Measurements from ENCODE around the gene HBD. TPM values are rescaled to one million over a fixed set of nuclear protein-coding genes. Genes with fewer than 3 reads are reported as not detected.
"Not testable (repeated sequence)": the region's sequence is repeated elsewhere in the genome, so short reads cannot be mapped to it uniquely, and the experiment has no call there.

Gene HBD
- total RNA-seq, 2 donors from 2014 or later, result not detected

- Mint-ChIP-seq H3K27ac (no peak overlapping the region), H3K4me3 (no peak overlapping the region), H3K27me3 (ENCODE audit: insufficient read depth) (no peaks in the 10 kb centered on the region), H3K9me3 (no peaks in the 10 kb centered on the region), H3K4me1 (peaks cover 9% of the 10 kb centered on the region), H3K36me3 (ENCODE audit: low read depth) (no peaks in the 10 kb centered on the region)
- Histone ChIP-seq H3K4me1 (ENCODE audit: control insufficient read depth, insufficient read depth, low read length) (no peaks in the 10 kb centered on the region), H3K36me3 (ENCODE audit: control insufficient read depth, insufficient read depth, low read length) (no peaks in the 10 kb centered on the region), H3K27me3 (ENCODE audit: control insufficient read depth, insufficient read depth, low read length, poor library complexity, severe bottlenecking) (no peaks in the 10 kb centered on the region), H3K4me3 (ENCODE audit: low read length) (no peak overlapping the region), H3K27ac (ENCODE audit: low read depth, low read length) (no peak overlapping the region), H3K9me3 (ENCODE audit: control insufficient read depth, low read length) (no peaks in the 10 kb centered on the region), H3K9ac (ENCODE audit: extremely low read depth, low read length, poor library complexity, severe bottlenecking) (no peak overlapping the region)
- 96% methylated on average over 4 of the region's 4 CpGs; no CpG with 5 or more reads in 1 of the 2 experiments for WGBS, 2 experiments (ENCODE audit: insufficient coverage in 1 of 2, insufficient read length in 1 of 2)
- DNase-seq, result no peak
- TF ChIP-seq, protein P1, sequence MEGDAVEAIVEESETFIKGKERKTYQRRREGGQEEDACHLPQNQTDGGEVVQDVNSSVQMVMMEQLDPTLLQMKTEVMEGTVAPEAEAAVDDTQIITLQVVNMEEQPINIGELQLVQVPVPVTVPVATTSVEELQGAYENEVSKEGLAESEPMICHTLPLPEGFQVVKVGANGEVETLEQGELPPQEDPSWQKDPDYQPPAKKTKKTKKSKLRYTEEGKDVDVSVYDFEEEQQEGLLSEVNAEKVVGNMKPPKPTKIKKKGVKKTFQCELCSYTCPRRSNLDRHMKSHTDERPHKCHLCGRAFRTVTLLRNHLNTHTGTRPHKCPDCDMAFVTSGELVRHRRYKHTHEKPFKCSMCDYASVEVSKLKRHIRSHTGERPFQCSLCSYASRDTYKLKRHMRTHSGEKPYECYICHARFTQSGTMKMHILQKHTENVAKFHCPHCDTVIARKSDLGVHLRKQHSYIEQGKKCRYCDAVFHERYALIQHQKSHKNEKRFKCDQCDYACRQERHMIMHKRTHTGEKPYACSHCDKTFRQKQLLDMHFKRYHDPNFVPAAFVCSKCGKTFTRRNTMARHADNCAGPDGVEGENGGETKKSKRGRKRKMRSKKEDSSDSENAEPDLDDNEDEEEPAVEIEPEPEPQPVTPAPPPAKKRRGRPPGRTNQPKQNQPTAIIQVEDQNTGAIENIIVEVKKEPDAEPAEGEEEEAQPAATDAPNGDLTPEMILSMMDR (conservative IDR thresholded peaks at IDR 0.05), result no peak
These were observed 16.4 kb upstream of the HBD start for GRCh38 chr11:5250543-5251204.

GRCh38 chr11:5249807-5250396 is 15.6 kb upstream of the HBD start, which contains the start of gene HBG1:
Gene HBG1 (minus strand): TSS chr11:5249857. CDS start chr11:5249804, 53 bp downstream.
- H3K4me3 ChIP-seq (ENCODE audit: low read length); H3K9me3 Mint-ChIP-seq; H3K4me3 Mint-ChIP-seq; H3K9ac ChIP-seq (ENCODE audit: extremely low read depth, low read length, poor library complexity, severe bottlenecking); H3K27me3 ChIP-seq (ENCODE audit: control insufficient read depth, insufficient read depth, low read length, poor library complexity, severe bottlenecking); H3K4me1 Mint-ChIP-seq; H3K27ac ChIP-seq (ENCODE audit: low read depth, low read length); H3K27me3 Mint-ChIP-seq (ENCODE audit: insufficient read depth); H3K36me3 Mint-ChIP-seq (ENCODE audit: low read depth); H3K4me1 ChIP-seq (ENCODE audit: control insufficient read depth, insufficient read depth, low read length); H3K9me3 ChIP-seq (ENCODE audit: control insufficient read depth, low read length); H3K27ac Mint-ChIP-seq; H3K36me3 ChIP-seq (ENCODE audit: control insufficient read depth, insufficient read depth, low read length); DNase-seq: not testable (repeated sequence)
- WGBS, 2 experiments (ENCODE audit: insufficient coverage in 1 of 2, insufficient read length in 1 of 2), result 92% methylated on average over 3 of the region's 9 CpGs; no CpG with 5 or more reads in 1 of the 2 experiments

GRCh38 chr11:5248498-5248897 is 14.2 kb upstream of the HBD start:
- 100% methylated on average over 2 of the region's 7 CpGs; no CpG with 5 or more reads in 1 of the 2 experiments for WGBS, 2 experiments (ENCODE audit: insufficient coverage in 1 of 2, insufficient read length in 1 of 2)
- H3K9ac ChIP-seq (ENCODE audit: extremely low read depth, low read length, poor library complexity, severe bottlenecking); DNase-seq; H3K27ac ChIP-seq (ENCODE audit: low read depth, low read length); H3K27me3 Mint-ChIP-seq (ENCODE audit: insufficient read depth); H3K9me3 Mint-ChIP-seq; H3K27ac Mint-ChIP-seq; H3K4me1 ChIP-seq (ENCODE audit: control insufficient read depth, insufficient read depth, low read length); H3K4me3 Mint-ChIP-seq; H3K4me1 Mint-ChIP-seq; H3K27me3 ChIP-seq (ENCODE audit: control insufficient read depth, insufficient read depth, low read length, poor library complexity, severe bottlenecking); H3K9me3 ChIP-seq (ENCODE audit: control insufficient read depth, low read length); H3K36me3 Mint-ChIP-seq (ENCODE audit: low read depth); H3K36me3 ChIP-seq (ENCODE audit: control insufficient read depth, insufficient read depth, low read length); H3K4me3 ChIP-seq (ENCODE audit: low read length): not testable (repeated sequence)

- no peaks in the 10 kb centered on the region for H3K9me3 ChIP-seq (ENCODE audit: control insufficient read depth, low read length)
These were observed 13.3 kb upstream of the HBD start for GRCh38 chr11:5247472-5248192.

More at GRCh38 chr11:5247472-5248192, 13.3 kb upstream of the HBD start:
- Mint-ChIP-seq H3K36me3 (ENCODE audit: low read depth) (no peaks in the 10 kb centered on the region), H3K4me1 (peaks cover 5% of the 10 kb centered on the region), H3K4me3 (no peak overlapping the region), H3K27ac (no peak overlapping the region), H3K9me3 (no peaks in the 10 kb centered on the region), H3K27me3 (ENCODE audit: insufficient read depth) (no peaks in the 10 kb centered on the region)
- WGBS, 2 experiments (ENCODE audit: insufficient coverage in 1 of 2, insufficient read length in 1 of 2), result 87% methylated on average over 3 of the region's 3 CpGs; no CpG with 5 or more reads in 1 of the 2 experiments
- DNase-seq, result no peak
- Histone ChIP-seq H3K4me3 (ENCODE audit: low read length) (no peak overlapping the region), H3K9ac (ENCODE audit: extremely low read depth, low read length, poor library complexity, severe bottlenecking) (no peak overlapping the region), H3K4me1 (ENCODE audit: control insufficient read depth, insufficient read depth, low read length) (no peaks in the 10 kb centered on the region), H3K27me3 (ENCODE audit: control insufficient read depth, insufficient read depth, low read length, poor library complexity, severe bottlenecking) (no peaks in the 10 kb centered on the region), H3K36me3 (ENCODE audit: control insufficient read depth, insufficient read depth, low read length) (no peaks in the 10 kb centered on the region), H3K27ac (ENCODE audit: low read depth, low read length) (no peak overlapping the region)
- TF ChIP-seq, protein P1 (conservative IDR thresholded peaks at IDR 0.05), result no peak
